ENCODE results near the gene B3GNT4. TPM values are rescaled to one million over a fixed set of nuclear protein-coding genes. Genes with fewer than 3 reads are reported as not detected.

B3GNT4 gene
- total and polyA plus RNA-seq, 2 donors (not counting 3 experiments of a cell fraction or from before 2014, with no cell fraction given), result 0.11 to 0.31 TPM

GRCh38 chr12:122235741-122236140, 32.2 kb downstream of the B3GNT4 start:
- Histone ChIP-seq H3K4me2 (ENCODE audit: insufficient read depth, low read length) (no peak overlapping the region), H3K27me3 (ENCODE audit: control insufficient read depth in 2 of 2, insufficient read depth in 2 of 2, low read length in 2 of 2) (no peaks in the 10 kb centered on the region), H3K9ac (replicated peaks; ENCODE audit: extremely low read depth, insufficient read depth, low read length) (no peak overlapping the region), H3K9me1 (replicated peaks; ENCODE audit: control insufficient read depth, extremely low read depth, insufficient read depth, low read length) (no peaks in the 10 kb centered on the region), H3K9me3 (replicated peaks; ENCODE audit: control insufficient read depth, insufficient read depth, low read length) (no peaks in the 10 kb centered on the region), H3K36me3 (ENCODE audit: control insufficient read depth in 2 of 2, extremely low read depth in 1 of 2, insufficient read depth in 2 of 2, low read length in 2 of 2) (peaks cover 1 to 6% of the 10 kb centered on the region in 2 experiments), H3K4me1 (ENCODE audit: control insufficient read depth, extremely low read depth, insufficient read depth, low read length) (no peaks in the 10 kb centered on the region), H3K4me3 (replicated peaks in 1 of 3; ENCODE audit: insufficient read depth in 1 of 3, low read depth in 1 of 3, low read length in 3 of 3) (no peak overlapping the region), H3K79me2 (ENCODE audit: control insufficient read depth, insufficient read depth, low read length) (no peaks in the 10 kb centered on the region), H3K27ac (ENCODE audit: insufficient read depth, low read depth, low read length) (no peak overlapping the region), H4K20me1 (replicated peaks; ENCODE audit: control insufficient read depth, extremely low read depth, insufficient read depth, low read length) (no peaks in the 10 kb centered on the region), H2AFZ (ENCODE audit: low read depth, low read length) (no peak overlapping the region)
- POLR2A ChIA-PET, result no interaction called here
- FAIRE-seq (no peak), DNase-seq (ENCODE audit: low read depth, low spot score) (no peak)
- no peak for TF ChIP-seq FOS (IDR thresholded peaks at IDR 0.05; ENCODE audit: borderline replicate concordance, insufficient read depth, low read length)
- no peak for TF ChIP-seq MAX (IDR thresholded peaks at IDR 0.05; ENCODE audit: insufficient read depth, insufficient read length)
- no peak for TF ChIP-seq EZH2 (IDR thresholded peaks at IDR 0.05; ENCODE audit: borderline replicate concordance, low read depth, low read length, severe bottlenecking)
- no peak for TF ChIP-seq GATA2 (IDR thresholded peaks at IDR 0.05; ENCODE audit: insufficient read depth, insufficient read length, low read depth, low read length)
- TF ChIP-seq JUN (IDR thresholded peaks at IDR 0.05; ENCODE audit: borderline replicate concordance, insufficient read depth, insufficient read length, low read depth), result no peak
- no peak for TF ChIP-seq MYC (IDR thresholded peaks at IDR 0.05; ENCODE audit: low read depth, low read length)
- TF ChIP-seq POLR2A (IDR thresholded peaks at IDR 0.05; ENCODE audit: low read depth, low read length), result no peak
- TF ChIP-seq POLR2AphosphoS5 (IDR thresholded peaks at IDR 0.05; ENCODE audit: insufficient read depth, low read depth, low read length), result no peak
- TF ChIP-seq, protein P1, sequence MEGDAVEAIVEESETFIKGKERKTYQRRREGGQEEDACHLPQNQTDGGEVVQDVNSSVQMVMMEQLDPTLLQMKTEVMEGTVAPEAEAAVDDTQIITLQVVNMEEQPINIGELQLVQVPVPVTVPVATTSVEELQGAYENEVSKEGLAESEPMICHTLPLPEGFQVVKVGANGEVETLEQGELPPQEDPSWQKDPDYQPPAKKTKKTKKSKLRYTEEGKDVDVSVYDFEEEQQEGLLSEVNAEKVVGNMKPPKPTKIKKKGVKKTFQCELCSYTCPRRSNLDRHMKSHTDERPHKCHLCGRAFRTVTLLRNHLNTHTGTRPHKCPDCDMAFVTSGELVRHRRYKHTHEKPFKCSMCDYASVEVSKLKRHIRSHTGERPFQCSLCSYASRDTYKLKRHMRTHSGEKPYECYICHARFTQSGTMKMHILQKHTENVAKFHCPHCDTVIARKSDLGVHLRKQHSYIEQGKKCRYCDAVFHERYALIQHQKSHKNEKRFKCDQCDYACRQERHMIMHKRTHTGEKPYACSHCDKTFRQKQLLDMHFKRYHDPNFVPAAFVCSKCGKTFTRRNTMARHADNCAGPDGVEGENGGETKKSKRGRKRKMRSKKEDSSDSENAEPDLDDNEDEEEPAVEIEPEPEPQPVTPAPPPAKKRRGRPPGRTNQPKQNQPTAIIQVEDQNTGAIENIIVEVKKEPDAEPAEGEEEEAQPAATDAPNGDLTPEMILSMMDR (IDR thresholded peaks at IDR 0.05; ENCODE audit: extremely low read depth in 1 of 2, insufficient read depth in 1 of 2, low read depth in 1 of 2, low read length in 2 of 2), result no peak
- dilution Hi-C loops (cut with MboI; ENCODE audit: extremely low pct_ligation_motif_present, low sequenced_read_pairs) (no loop called here), intact Hi-C loops (cut with micrococcal nuclease) (no loop called here)
- BruUV-seq (replicated peaks), result no TSS peak
- CTCF ChIA-PET, result interaction anchor here (0.9 kb wide), 1 partner anchor 45 kb away, joined by 3 read pairs; no protein-coding TSS in a partner anchor
